HFFc6 (cell line): ENCODE results near the gene NT5M. TPM values are rescaled to one million over a fixed set of nuclear protein-coding genes. Genes with fewer than 3 reads are reported as not detected.

Source experiments
- DNase-seq: peaks from one replicate; pipeline ENCODE4 v3.0.0-alpha.2; 2018
- H3K27ac Mint-ChIP-seq: 2 replicates; pipeline ENCODE4 v1.8.0; 2020; ENCODE audit warnings: mild to moderate bottlenecking, mixed read lengths
- H3K27me3 Mint-ChIP-seq: 2 replicates; pipeline ENCODE4 v1.8.0; 2021; ENCODE audit warnings: mild to moderate bottlenecking, moderate library complexity, mixed read lengths; ENCODE audit not compliant: insufficient read depth
- H3K36me3 Mint-ChIP-seq: 2 replicates; pipeline ENCODE4 v1.8.0; 2021; ENCODE audit warnings: low read depth, mixed read lengths
- H3K4me1 Mint-ChIP-seq: 2 replicates; pipeline ENCODE4 v1.8.0; 2020; ENCODE audit warnings: low read depth, mixed read lengths
- H3K4me3 Mint-ChIP-seq: 2 replicates; pipeline ENCODE4 v1.8.0; 2020; ENCODE audit warnings: mild to moderate bottlenecking, moderate library complexity, mixed read lengths
- H3K9me3 Mint-ChIP-seq: 2 replicates; pipeline ENCODE4 v1.8.0; 2020; ENCODE audit warnings: mild to moderate bottlenecking, mixed read lengths
- CTCF ChIP-seq: fragments of 200-600 bp; sonication (generic); IDR thresholded peaks from 2 replicates; pipeline ENCODE4 v1.5.0; 2021; ENCODE audit warnings: antibody characterized with exemption, mild to moderate bottlenecking
- total RNA-seq, 6 experiments: library from RNA; stranded (reverse); fragmentation: NEBNext Ultra II Directional; extraction: Animal tissue kit (Norgen Biotek cat#: 25700); gene quantifications; 2 replicates in 1 of 6; 3 replicates in 5 of 6; pipeline ENCODE4 v1.2.3, GENCODE V29; 2021

Gene NT5M
- total RNA-seq, 6 experiments from 2014 or later, result 0.20 to 0.83 (median 0.60) TPM

DNA sequence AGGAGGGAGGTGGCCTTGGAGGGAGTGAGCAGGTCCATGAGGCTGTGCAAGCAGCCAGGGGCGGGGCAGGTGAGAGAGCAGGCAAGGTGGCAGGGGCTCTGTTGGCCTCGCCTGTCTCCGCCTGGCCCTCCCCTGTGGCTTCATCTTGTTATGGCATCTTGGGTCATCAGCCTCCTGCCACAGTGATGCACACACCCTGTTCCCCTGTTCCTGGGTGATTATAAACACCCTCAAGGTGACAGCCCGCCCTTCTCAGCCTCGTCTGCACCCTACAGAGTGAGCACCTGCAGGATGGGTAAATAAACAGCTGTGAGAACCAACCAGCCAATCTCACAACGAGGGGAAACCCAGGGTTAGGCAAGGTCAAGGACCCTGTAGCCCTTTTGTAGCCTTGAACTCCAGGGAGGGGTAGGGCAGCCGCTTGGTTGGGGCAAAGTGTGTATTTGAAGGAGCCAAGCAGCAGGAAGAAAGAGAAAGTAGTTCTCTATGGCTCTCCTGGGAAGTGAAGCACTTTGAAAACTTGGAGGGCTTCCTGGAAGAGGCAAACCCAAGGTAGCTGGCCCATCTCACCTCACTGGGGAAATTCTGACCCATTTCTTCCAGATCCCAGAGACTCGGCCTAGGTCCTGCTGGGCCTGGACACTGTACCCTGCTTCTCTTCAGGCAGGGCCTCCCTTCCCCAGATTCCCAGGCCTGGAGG is 60.6 kb downstream of the NT5M start:
- Mint-ChIP-seq H3K27me3 (peaks cover 47% of the 10 kb centered on the region), H3K4me3 (no peak overlapping the region; the same call in 1 of the 2 replicates), H3K27ac (no peak overlapping the region), H3K4me1 (no peaks in the 10 kb centered on the region), H3K36me3 (peaks cover 26% of the 10 kb centered on the region), H3K9me3 (peaks cover 29% of the 10 kb centered on the region)
- DNase-seq, result no peak
- TF ChIP-seq CTCF, result no peak

DNA sequence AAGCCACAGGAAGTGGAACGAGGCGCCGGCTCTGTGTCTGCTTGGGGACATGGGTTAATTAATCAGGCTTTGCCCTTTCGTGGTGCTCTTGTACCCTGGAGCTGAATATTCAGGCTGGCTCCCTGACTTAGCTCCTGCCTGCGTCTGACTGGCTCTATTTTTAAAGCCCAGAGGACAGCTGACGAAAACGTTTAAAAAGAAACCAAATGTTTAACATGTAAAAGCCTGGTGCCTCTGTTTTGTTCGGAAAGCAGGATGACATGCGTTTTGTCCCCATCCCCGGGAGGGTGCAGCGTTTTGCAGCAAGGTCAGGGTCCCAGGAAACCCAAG is 61.1 kb downstream of the NT5M start:
- Mint-ChIP-seq H3K27me3 (peaks cover 47% of the 10 kb centered on the region), H3K27ac (no peak overlapping the region), H3K4me1 (no peaks in the 10 kb centered on the region), H3K9me3 (peaks cover 24% of the 10 kb centered on the region), H3K4me3 (no peak overlapping the region; the same call in 1 of the 2 replicates), H3K36me3 (peaks cover 26% of the 10 kb centered on the region)
- DNase-seq, result no peak
- no peak for TF ChIP-seq CTCF

- peaks cover 11% of the 10 kb centered on the region for H3K9me3 Mint-ChIP-seq
- DNase-seq, result no peak
- peaks cover 5% of the 10 kb centered on the region; the same call in 1 of the 2 replicates for H3K4me1 Mint-ChIP-seq
- TF ChIP-seq CTCF, result no peak
- peaks cover 13% of the 10 kb centered on the region for H3K36me3 Mint-ChIP-seq
- peaks cover 44% of the 10 kb centered on the region for H3K27me3 Mint-ChIP-seq
- no peak overlapping the region for H3K4me3 Mint-ChIP-seq
- no peak overlapping the region for H3K27ac Mint-ChIP-seq
Observed at GRCh38 chr17:17365476-17366110, 62.4 kb downstream of the NT5M start.

DNA sequence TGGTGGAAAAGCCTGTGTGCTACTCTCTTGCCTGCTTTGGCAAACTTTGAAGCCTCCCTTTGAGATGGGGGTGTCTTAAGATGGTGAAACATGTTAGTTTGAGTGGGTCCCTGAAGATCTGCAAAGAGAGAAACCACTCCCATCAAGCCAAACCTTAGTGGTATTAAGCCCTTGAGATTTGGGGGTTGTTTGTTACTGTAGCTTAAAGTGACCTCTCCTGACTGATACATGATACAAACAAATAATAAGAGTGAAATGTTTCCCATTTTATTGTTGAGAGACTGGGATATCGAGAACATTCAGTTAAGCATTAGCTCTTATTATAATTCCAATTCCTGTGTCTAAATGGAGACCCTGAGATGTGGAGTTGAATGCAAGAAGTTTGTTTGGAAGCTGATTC is 63.1 kb downstream of the NT5M start:
- peaks cover 12% of the 10 kb centered on the region for H3K36me3 Mint-ChIP-seq
- DNase-seq, result no peak
- peaks cover 5% of the 10 kb centered on the region; the same call in 1 of the 2 replicates for H3K4me1 Mint-ChIP-seq
- no peak for TF ChIP-seq CTCF
- no peak overlapping the region for H3K27ac Mint-ChIP-seq
- no peak overlapping the region for H3K4me3 Mint-ChIP-seq
- H3K9me3 Mint-ChIP-seq, result peaks cover 8% of the 10 kb centered on the region; the same call in 1 of the 2 replicates
- peaks cover 46% of the 10 kb centered on the region for H3K27me3 Mint-ChIP-seq

DNA sequence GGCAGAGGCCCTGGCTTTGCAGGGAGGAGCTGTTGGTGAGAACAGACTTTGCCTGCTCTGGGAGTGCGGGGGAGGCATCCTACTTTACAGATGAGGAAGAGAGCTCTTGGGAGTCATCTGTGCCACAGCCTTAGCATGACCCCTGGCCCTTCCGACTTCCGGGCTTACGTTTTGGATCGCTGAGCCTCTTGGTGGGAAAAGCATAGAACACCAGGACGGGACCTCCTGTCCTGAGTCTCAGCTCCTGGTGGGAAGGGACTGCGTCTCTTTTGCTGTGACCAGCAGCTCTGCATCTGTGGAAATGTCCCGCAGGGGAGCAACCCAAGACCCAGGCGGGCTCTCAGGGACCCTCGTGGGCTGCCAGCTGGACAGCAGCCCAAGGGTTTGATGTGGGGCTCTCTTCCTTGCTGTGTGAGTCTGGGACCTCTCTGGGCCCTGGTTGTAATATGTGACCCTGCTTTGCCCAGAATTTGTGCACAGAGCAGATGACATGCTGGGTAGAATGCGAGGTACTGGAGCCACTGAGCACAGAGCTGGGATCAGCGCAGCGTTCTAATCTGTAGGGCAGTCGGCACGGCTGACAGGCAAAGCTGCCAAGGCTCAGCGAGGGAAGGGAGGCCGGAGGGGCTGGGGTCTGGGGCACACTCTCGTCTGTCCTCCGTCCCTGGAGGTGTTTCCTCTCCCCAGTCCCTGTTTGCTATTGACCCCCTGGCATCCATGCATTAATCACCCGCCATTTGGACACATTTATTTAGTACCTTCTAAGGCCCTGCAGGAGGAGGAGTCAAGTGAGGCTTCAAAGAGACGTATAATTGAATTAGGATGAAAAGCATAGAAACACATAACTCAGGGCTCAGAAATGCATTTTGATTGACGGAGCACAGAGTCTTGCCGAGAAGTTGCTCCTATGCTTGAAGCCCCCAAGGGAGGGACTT is 64.0 kb downstream of the NT5M start:
- no peak for TF ChIP-seq CTCF
- peaks cover 12% of the 10 kb centered on the region for H3K36me3 Mint-ChIP-seq
- H3K9me3 Mint-ChIP-seq, result peaks cover 8% of the 10 kb centered on the region; the same call in 1 of the 2 replicates
- H3K27ac Mint-ChIP-seq, result no peak overlapping the region
- H3K27me3 Mint-ChIP-seq, result peaks cover 47% of the 10 kb centered on the region
- no peak for DNase-seq
- no peak overlapping the region for H3K4me3 Mint-ChIP-seq
- H3K4me1 Mint-ChIP-seq, result peaks cover 5% of the 10 kb centered on the region; the same call in 1 of the 2 replicates
